HG03280 (cell line): ENCODE data around the gene LIM2.
"Not testable (repeated sequence)": the region's sequence is repeated elsewhere in the genome, so short reads cannot be mapped to it uniquely, and the experiment has no call there.

Source experiments
- ATAC-seq: cut with Tn5 transposase; IDR thresholded peaks from one replicate; pipeline ENCODE4 v1.9.1; 2021; ENCODE audit warnings: mild to moderate bottlenecking, moderate library complexity; ENCODE audit not compliant: unreplicated experiment

LIM2 gene

DNA sequence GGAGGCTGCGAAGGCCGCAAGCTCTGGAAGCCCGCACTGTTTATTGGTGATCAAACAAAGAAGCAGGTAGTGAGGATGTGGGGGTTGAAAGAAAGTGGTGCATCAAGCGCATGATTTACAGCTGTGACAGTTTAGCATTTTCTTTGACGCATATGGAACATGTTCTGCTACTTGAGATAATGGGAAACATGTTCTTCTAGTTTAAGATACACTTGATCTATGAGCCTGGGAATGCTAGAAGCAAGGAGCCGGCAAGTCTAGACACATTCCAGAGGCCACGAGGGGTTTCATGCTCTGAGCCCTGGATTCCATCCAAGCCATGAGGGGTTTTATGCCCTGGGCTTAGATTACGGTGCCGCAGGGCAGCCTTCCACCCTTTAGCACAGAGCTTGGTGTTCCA lies 9.7 kb upstream of the LIM2 start:
- not testable (repeated sequence) for ATAC-seq

DNA sequence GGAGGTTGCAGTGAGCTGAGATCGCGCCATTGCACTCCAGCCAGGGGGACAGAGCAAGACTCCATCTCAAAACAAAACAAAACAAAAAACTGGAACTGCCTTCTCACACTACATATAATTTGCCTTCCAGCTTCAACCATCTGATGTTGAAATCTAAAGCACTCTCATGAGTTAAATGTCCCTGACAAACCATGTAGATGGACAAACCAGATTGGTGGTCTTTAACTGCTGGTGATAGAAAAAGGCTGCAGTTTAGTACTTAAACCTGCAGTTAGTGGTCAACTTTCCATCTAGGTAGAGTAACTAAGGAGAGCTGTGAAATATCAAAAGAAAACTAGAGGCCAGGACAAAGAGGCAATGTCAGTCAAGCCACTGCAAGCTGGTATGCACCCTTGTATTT lies 8.4 kb upstream of the LIM2 start:
- ATAC-seq = no peak

DNA sequence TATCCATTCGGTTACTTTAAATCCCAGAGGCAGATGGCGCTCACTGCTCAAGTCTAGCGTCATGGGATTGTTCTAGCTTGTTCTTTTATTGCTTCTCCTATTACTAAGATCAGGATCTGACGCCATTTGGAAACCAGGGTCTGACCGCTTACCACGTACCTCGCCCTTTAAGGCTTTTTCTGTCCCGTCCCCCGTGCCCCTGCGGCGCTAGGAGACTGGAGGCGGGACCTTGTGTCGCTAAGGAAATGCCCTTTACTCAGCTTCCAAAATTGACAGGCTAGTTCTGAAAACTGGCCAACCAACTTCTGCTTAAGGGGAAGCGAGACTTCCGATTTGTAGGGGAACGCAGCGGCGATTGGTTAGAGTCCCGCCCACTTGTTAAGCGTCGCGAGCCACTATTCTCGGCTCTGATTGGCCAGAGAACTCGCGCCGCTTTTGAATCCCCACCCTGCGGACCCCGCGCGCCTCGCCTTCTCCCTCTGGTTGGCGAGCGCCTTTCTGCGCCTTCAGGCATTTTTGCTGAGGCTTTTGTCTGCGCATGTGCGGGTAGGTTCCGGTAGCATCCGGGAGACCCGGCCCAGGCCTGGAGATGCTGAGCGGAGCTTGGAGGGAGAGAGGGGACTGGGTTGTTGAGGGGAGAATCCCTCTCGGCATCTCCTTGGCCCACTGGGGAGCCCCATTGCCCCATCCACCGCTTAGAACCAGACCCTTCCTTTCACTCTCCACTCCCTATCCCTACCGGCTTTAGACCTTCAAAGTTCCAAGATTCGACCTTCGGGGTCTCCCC lies 6.5 kb upstream of the LIM2 start:
- peak; percentile 85 for ATAC-seq

DNA sequence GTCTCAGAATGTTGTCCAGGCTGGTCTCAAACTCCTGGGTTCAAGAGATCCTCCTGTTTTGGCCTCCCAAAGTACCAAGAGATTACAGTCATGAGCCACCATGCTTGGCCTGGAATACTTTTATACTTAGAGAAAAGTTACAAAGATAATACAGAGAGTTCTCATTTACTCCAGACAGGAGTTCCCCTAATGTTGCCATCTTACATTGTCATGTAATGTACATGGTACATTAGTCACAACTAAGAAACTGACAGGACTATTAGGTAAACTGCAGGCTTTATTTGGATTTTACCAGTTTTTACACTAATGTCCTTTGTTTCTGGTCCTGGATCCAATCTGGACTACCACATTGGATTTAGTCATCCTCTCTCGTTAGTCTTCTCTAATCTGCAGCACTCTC lies 4.9 kb upstream of the LIM2 start:
- ATAC-seq = no peak

DNA sequence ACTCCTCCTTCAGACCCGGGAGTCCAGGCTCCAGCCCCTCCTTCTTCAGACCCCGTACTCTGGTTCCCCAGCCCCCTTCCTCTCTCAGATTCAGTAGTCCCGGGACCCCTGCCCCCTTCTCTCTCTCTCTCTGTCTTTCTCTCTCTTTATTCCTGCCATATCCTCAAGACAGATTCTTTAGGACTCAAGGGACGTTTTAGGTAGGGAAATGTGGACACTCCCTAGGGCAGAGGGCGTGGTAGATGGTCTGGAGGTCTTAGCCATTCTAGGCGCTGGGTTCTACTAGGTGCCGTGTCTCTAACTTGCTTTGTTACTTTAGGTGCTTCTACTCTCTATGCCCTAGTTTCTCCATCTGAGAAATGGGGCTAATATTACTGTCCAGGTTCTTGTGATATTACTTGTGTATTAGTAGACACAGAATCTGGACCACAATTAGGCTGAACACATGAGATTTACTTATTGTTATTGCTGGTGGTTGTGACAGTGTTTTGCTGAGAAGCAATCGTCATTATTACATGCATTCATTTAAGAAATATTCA lies 3.4 kb upstream of the LIM2 start:
- no peak for ATAC-seq

DNA sequence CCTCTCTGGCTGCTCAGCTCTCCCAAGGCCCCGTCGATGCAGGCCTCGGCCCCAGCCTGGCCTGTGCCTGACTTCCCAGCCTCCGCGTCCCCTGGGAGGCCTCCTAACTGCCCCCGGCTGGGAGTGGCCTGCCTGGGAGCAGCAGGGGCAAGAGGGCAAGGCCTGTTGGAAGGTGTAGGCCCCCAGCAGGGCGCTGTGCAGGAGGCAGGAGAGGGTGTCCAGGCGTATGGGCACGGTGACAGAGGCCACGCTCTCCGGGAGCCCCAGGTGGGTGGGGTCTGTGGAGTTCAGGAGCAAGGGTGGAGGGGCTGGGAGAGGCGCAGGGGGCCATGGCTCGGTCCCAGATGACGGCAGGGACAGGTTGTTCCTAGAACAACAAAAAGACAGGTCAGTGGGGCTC lies 1.4 kb upstream of the LIM2 start:
- ATAC-seq = no peak

DNA sequence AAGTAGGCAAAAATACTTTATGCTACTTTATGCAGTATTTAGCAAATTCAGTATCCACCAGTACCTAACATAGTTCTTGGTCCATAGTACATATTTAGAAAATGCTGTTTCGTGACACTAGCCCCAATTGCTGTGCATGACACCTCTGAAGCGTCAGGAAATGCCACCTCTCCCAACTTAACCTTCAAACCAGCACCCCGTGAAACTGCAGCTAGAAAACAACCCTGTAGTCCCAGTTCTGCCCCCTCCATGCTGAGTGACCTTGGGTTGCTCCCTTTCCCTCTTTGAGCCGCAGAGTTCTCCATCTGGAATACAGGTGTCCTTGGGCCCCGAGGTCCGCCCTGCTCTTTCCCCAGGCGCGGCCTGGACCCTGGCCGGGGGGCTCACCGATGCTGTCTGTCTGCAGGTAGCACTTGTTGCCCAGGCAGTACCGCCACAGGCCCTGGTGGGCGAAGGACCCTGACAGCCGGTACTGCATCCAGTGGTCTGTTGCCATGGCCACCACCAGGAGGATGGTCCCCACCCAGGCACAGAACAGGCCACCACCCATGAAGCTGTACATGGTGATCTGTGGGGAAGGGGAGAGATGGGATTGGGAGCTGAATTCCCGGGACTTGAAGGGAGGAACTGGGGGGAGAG lies 773 bp downstream of the LIM2 start:
- no peak for ATAC-seq

DNA sequence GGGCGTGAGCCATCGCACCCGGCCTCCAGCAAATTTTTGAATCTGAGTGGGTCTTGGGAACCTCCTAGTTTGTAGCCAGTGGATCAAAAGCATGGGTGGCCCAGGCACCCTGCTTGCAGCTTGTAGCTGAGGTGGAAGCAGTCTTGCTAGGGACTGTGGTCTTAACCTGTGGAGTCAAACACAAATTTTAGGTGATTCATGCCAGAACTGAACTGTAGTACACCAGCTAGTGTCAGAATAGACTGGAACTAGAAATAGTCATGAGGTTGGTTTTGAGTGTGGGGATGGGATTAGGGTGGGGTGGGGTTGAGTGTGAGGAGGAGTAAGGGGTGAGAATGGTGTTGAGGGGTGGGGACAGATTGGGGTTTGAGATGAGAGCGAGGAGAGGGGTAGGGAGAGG lies 5.8 kb downstream of the LIM2 start:
- no peak for ATAC-seq

DNA sequence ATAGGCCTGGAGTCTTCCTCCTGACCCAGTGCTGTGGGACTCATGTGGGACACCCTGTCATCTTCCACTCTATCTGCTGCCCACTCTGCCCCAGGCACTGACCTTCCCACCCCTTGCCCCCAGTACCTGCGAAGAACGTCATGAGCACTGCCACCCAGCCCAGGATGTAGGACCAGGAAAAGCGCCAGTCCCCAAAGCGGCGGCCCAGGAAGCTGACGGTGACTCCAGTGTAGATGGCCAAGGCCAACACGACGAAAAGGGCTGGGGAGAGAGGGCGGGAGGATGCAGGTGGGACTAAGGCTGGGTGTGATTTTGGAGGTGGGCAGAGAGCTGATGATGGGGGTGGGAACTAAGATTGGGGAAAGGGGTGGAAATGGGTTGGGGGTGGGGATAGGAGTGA lies 7.4 kb downstream of the LIM2 start:
- ATAC-seq = no peak

DNA sequence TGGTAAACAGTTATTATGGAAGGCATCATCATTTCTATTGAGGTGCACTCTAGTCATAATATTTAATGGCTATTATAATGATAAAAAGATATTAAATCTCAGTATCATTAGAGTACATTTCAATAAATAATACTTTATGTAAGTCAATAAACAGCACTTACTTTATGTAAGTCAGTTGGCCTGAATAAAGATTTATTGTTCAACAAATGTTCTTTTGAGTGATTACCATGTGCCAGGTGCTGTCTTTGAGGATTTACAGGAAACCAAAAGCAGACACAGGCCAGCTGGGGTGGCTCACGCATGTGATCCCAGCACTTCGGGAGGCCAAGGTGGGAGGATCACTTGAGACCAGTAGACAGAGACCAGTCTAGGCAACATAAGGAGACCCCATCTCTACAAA lies 10.4 kb downstream of the LIM2 start:
- no peak for ATAC-seq

DNA sequence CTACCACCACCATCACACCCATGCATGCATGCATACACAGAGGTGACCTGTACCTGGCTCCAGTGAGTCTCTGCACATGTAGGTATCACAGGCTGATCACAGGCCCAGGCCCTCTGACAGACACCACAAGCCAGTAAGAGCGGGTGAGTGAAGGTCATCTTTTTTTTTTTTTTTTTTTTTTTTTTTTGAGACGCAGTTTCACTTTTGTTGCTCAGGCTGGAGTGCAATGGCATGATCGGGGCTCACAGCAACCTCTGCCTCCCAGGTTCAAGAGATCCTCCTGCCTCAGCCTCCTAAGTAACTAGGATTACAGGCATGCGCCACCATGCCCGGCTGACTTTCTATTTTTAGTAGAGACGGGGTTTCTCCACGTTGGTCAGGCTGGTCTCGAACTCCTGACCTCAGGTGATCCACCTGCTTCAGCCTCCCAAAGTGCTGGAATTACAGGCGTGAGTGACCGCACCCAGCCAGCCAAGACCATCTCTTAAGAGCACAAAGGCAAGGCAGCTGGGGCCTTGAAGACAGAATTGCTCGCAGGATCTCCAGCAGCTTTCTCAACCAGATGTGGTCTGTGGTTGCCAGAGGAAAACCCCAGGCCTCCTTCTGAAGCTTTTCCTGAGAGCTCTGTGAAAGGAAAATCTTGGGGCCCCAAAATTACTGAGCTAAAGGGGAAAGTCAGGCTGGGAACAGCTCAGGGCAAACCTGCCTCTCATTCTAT lies 12.1 kb downstream of the LIM2 start:
- no peak for ATAC-seq

DNA sequence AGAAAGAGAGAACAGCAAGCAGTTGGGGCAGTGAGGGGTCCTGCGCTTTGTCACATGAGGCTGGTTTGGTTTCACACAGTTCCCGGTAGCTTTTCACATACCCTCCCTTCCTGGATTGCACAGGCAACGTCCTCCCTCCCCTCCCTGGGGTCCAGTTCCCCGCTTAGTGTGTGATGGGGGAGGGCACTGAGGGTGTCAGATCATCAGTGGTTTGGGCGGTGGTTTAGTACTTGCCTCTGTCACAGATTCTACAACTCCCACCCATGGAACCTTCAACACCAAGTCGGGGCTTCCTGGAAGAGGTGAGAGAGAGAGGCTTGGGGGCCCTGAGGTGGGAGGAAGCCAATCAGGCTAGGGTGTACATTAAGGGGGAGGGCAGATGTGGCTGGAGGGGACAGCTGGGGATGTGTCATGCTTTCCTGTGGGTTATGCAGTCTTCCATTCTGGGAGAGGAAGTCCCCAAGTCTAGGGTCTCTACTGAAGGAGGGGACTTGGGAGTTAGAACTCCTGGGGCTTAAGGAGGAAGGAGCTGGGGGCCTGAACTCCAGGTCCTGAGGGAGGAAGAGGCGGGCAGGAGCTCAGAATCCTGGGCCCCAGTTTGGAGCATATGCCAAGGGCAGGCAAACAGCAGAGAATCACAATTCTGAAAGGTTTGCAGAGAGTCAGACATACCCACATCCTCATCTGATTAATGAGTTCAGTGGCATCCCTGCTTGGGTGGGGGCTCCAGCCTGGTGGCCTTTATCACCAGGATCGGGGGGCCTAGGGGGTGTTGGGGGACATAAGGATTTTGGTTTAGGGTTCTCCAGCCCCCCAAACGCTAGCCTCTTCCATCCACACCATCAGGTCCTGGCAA lies 14.9 kb downstream of the LIM2 start, which contains the start of gene NKG7:
Gene NKG7, minus strand, starts transcription at position 6 of the 856 bp plus-strand sequence. CDS start 119 bp downstream, outside the sequence.
- no peak for ATAC-seq

DNA sequence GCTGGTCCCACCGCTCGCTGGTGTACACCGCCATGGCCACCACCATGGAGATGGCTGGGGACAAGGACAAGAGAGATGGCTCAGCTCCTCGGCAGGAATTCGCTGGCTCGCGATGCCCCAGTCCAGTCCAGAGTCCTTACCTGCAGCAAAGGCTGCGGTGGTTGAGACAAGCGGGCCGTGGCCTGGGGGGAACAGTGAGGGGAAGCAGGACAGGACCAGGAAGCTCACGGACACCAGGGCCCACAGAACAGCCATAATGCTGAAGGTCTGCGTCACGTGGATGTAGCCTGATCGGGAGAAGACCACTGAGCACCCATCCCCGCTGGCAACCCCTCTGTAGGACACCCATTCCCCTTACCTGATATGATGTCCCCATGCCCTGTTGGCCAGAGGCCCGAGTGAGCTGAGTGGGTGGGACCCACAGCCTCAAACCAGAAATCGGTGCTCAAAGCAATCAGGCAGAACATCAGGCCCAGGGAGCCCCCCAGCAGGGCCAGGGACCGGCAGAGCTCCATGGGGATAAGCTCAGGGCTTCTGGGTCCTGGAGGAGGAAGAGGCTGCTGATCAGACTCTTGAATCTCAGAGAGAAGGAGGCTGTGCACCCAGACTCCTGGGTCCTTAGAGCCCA lies 15.6 kb downstream of the LIM2 start:
- ATAC-seq = no peak

DNA sequence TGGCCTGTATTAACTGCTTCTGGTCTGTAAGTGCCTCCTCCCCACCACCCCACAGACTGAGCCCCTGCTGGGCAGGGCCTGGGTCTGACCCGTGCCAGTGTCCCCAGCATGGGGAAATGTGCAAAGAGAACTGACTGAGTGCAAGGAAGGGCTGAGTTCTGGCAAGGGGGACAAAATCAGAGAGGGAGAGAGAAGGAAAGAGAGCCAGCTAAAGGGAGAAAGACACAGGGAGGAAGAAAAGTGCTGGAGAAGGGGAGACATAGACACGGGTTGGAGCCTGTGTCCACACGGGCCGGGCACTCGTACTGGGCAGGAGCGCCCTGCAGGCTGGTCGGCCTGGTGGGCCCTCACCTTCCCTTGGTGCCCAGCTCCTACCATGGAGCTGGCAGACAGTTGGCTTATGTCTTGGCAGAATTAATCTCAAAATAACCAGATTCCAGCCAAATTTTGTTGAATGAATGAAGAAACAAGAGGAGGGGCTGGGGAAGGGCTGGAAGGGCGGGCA lies 16.5 kb downstream of the LIM2 start:
- ATAC-seq = no peak

DNA sequence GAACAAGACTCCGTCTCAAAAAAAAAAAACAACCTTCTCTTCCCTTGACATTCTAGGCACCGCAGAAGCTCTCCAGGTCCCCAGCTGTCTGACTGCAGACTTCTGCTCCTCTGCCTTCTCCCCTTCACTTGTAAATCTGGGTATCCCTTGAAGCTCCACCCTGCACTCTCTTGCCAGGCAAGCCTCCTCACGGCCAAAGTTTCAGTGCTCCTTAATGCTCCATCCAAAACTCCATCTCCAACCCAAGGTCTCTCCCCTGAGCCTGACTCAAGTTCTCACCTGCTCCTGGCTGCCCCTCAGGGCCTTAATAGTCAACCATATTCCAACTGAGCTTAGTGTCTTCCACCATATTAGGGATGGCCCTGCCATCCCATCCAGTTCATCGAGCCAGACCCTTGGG lies 17.5 kb downstream of the LIM2 start:
- no peak for ATAC-seq

DNA sequence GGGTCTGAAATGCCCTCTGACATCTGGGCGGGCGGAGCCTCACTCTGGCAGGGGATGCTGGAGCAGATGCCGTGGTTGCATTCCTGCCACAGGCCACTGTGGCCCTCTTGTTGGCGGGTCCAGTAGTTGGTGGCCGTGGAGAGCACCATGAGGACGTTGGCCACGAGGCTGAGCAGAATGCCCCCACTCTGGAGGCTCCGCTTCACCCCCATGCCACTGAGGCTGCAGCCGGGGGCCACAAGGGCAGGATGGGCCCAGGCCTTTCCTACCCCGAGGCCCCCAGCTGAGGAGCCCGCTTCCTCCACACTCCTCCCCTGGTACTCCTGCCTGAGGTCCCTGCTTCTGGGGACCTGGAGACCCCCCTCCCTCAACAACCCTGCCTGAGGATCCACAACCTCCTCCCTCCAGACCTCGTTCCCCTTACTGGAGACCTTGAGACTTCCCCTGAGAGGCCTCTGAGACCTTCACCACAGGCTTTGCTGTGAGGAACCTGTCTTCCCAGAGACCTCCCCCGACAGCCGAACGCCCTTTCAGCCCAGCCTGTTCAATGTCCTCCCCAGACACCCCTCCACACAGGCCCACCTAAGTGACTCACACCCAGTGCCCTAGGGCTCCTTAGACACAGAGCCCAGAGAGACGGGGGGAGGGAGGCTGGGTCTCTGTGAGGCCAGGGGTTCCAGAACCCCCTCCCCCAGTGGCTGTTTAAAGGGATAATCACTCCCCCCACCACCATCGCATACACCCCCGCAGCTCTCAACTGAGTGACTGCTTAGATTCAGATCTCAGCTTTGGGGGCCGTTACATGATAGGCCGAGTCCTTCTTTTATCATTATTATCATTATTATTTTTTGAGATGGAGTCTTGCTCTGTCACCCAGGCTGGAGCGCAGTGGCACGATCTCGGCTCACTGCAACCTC lies 19.1 kb downstream of the LIM2 start, which contains the start of gene CLDND2:
Gene CLDND2, minus strand, starts transcription at position 638 of the 917 bp plus-strand sequence. Its CDS starts 426 bp downstream, at position 212.
- ATAC-seq = no peak

DNA sequence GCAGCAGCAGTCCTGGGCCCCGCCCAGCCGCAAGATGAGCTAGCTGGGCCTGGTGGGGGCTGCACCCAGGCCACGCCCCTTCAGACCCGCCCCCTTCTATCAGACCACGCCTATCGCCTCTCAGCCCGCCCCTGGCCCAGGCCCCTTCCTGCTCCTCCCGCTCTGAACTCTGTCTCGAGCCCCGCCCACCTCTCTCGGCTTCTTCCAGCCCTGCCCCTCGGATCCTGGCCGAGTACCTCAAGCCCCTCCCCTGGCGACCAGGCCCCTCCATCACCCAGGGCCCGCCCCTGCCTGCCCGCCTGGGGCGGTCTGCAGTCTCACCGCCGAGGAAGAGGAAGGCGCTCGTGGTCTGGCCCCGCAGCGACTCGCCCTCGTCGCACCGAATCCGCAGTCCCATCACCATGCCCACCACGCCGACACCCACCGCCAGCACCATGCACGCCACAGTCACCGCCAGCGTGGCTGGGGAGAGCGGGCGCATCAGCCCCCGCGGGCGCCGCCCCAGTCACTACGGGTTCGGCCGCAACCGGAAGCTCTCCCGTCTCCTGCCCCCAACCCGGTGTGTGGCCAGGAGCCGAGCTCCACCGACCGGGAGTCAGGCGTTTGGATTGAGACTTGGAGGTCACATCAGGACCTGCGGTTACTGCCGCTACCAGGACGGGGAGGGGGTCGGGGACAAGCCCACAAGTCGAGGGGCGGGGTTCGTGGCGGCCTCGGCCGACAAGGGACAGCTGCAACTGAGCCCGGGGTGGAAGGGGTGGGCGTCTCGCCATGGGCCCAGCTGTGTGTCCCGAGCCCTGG lies 20.0 kb downstream of the LIM2 start:
- peak; percentile 78 for ATAC-seq

DNA sequence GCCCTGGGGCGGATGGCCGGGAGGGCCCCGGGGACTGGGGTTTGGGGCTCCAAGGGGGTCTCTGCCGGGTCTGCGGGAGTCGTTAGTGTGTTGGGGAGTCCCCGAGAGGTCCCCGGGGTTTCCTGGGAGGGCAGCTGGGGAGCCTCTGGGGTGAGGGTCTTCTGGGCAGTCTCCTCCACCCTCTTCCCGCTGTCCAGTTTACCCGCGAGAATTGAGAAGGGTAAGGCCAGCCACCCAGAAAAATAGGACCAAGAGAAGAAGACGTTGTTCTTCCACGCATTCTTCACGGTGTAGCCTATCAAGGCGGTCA lies 20.6 kb downstream of the LIM2 start:
- no peak for ATAC-seq
